ENCODE data around the gene LCMT2.

The LCMT2 gene

GRCh38 chr15:43275740-43276562 is 54.4 kb downstream of the LCMT2 start:
- DNase-seq (ENCODE audit: low spot score) = peak; percentile 48

- DNase-seq (ENCODE audit: low spot score) = no peak
Measured at GRCh38 chr15:43274136-43274535, 56.2 kb downstream of the LCMT2 start.
